A673 (cell line): Measurements from ENCODE around the gene MLKL. TPM values are rescaled to one million over a fixed set of nuclear protein-coding genes. Genes with fewer than 3 reads are reported as not detected.
A peak's percentile ranks its signal among the peaks of the same experiment; 100 is the strongest.

Source experiments
- BruUV-seq: library from RNA; stranded (reverse); fragments of 400-500 nt; replicated peaks from 2 replicates; lab custom pipeline; 2021; lab: Mats Ljungman, UMichigan
- CTCF ChIA-PET: fragments of 300-600 bp; sonication (Branson Sonifier 250); formaldehyde crosslinking; loops from one replicate; lab custom pipeline; 2022; ENCODE audit warnings: antibody characterized with exemption; lab: Charles Lee
- POLR2A ChIA-PET: fragments of 300-600 bp; sonication (Branson Sonifier 250); formaldehyde crosslinking; loops from one replicate; lab custom pipeline; 2022; ENCODE audit warnings: antibody characterized with exemption; ENCODE audit not compliant: low non-redundant PET; lab: Charles Lee
- DNase-seq: peaks from one replicate; pipeline ENCODE4 v3.0.0-alpha.2; 2015; ENCODE audit warnings: low spot score
- H3K27ac ChIP-seq: fragments of 200-600 bp; sonication (generic); 2 replicates; pipeline ENCODE4 v1.5.1; 2016; ENCODE audit warnings: mixed run types, low read depth, mild to moderate bottlenecking, mixed read lengths, antibody characterized with exemption, low read length; ENCODE audit not compliant: poor library complexity, severe bottlenecking
- H3K27me3 ChIP-seq: fragments of 200-600 bp; sonication (generic); replicated peaks from 2 replicates; pipeline ENCODE4 v1.6.1; 2017; ENCODE audit warnings: mixed run types, low read depth, mild to moderate bottlenecking, mixed read lengths, antibody characterized with exemption, low read length; ENCODE audit not compliant: insufficient read depth, poor library complexity
- H3K36me3 ChIP-seq: fragments of 200-600 bp; sonication (generic); 2 replicates; pipeline ENCODE4 v1.6.1; 2016; ENCODE audit warnings: mixed run types, mild to moderate bottlenecking, mixed read lengths, antibody characterized with exemption, low read length; ENCODE audit not compliant: insufficient read depth, poor library complexity, severe bottlenecking
- H3K4me1 ChIP-seq: fragments of 200-600 bp; sonication (generic); 2 replicates; pipeline ENCODE4 v1.6.1; 2017; ENCODE audit warnings: mixed run types, mild to moderate bottlenecking, mixed read lengths, antibody characterized with exemption, low read length; ENCODE audit not compliant: insufficient read depth, poor library complexity, severe bottlenecking
- H3K4me3 ChIP-seq: fragments of 200-600 bp; sonication (generic); 2 replicates; pipeline ENCODE4 v1.5.1; 2016; ENCODE audit warnings: low read depth, mixed run types, mild to moderate bottlenecking, mixed read lengths, low read length; ENCODE audit not compliant: poor library complexity, severe bottlenecking
- H3K9me3 ChIP-seq: fragments of 200-600 bp; sonication (generic); 2 replicates; pipeline ENCODE4 v1.6.1; 2016; ENCODE audit warnings: mixed run types, low read depth, mild to moderate bottlenecking, mixed read lengths, antibody characterized with exemption, low read length; ENCODE audit not compliant: poor library complexity, severe bottlenecking
- EZH2 ChIP-seq: fragments of 200-600 bp; sonication (generic); IDR thresholded peaks from 2 replicates; pipeline ENCODE4 v1.6.1; 2017; ENCODE audit warnings: borderline replicate concordance, low read depth, mild to moderate bottlenecking, mixed read lengths, antibody characterized with exemption, low read length; ENCODE audit not compliant: poor library complexity, severe bottlenecking
- intact Hi-C: fragments of 100-400 bp; cut with micrococcal nuclease; formaldehyde crosslinking; loops from one replicate; pipeline ENCODE4 v1.10.0; 2022; ENCODE audit not compliant: unreplicated experiment
- total RNA-seq: library from RNA; stranded (reverse); gene quantifications from 2 replicates; pipeline ENCODE4 v1.2.3, GENCODE V29; 2021
- TF ChIP-seq, protein P1 (sequence below): fragments of 300-800, 200-600 bp; sonication (generic); conservative IDR thresholded peaks from 2 replicates; pipeline ENCODE4 v1.5.1; 2017; ENCODE audit warnings: low read depth, mild to moderate bottlenecking, antibody characterized with exemption, low read length, moderate library complexity, mixed read lengths

Gene MLKL
- total RNA-seq, 1 experiment from 2014 or later: 5.5 TPM

DNA sequence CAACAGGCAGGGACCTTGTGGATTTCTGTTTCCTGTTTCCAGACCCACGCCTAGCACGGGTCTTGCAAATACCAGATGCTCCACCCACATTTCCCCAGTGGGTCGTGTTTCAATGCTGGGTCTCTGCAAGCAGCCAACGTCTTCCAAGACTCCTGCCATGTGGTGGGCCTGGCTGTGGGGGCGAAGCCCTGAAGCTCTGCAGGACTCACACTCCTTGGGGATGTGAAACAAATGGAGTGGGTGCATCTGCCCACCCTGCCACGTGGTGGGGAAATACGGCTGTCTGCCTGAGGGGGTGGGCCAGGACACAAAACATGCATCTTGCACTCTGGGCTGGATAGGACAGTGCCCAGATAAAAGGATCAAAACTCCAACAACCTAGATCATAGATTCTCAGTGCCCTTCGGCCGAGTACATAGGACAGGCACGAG is 41.4 kb upstream of the MLKL start:
- Histone ChIP-seq H3K36me3 (no peaks in the 10 kb centered on the region), H3K27me3 (no peaks in the 10 kb centered on the region), H3K9me3 (no peaks in the 10 kb centered on the region), H3K4me3 (no peak overlapping the region), H3K27ac (no peak overlapping the region), H3K4me1 (peaks cover 5% of the 10 kb centered on the region)
- ChIA-PET CTCF (no interaction called here), POLR2A (no interaction called here)
- DNase-seq: peak; percentile 45
- intact Hi-C loops: no loop called here
- no peak for TF ChIP-seq EZH2
- TF ChIP-seq, protein P1, sequence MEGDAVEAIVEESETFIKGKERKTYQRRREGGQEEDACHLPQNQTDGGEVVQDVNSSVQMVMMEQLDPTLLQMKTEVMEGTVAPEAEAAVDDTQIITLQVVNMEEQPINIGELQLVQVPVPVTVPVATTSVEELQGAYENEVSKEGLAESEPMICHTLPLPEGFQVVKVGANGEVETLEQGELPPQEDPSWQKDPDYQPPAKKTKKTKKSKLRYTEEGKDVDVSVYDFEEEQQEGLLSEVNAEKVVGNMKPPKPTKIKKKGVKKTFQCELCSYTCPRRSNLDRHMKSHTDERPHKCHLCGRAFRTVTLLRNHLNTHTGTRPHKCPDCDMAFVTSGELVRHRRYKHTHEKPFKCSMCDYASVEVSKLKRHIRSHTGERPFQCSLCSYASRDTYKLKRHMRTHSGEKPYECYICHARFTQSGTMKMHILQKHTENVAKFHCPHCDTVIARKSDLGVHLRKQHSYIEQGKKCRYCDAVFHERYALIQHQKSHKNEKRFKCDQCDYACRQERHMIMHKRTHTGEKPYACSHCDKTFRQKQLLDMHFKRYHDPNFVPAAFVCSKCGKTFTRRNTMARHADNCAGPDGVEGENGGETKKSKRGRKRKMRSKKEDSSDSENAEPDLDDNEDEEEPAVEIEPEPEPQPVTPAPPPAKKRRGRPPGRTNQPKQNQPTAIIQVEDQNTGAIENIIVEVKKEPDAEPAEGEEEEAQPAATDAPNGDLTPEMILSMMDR: no peak
- no TSS peak for BruUV-seq

DNA sequence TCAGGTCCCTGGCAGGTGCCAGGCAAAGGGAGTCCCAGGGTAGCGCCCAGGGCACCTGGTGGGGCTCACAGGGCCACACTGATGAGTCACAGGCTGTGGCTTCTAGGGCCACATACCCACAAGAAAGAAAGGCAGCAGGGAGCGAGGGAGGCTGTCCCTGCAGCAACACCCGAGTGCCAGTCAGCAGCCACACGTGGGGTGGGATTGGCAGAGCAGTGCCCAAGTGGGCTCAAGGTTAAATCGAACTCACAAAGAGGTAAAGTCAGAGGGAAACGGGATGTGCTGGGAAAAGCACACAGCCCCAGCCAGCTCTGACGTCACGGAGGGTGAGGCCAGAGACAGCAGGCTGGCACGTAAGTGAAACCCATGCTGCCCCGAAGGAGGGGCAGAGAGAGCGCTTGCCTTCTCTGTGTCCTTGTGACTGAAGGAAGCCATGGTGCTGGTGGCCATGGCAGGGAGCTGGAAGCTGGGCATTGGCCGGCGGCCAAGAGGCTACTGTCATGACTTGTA is 40.2 kb upstream of the MLKL start:
- BruUV-seq: no TSS peak
- Histone ChIP-seq H3K4me3 (no peak overlapping the region), H3K27me3 (no peaks in the 10 kb centered on the region), H3K9me3 (no peaks in the 10 kb centered on the region), H3K4me1 (peaks cover 5% of the 10 kb centered on the region), H3K27ac (no peak overlapping the region), H3K36me3 (no peaks in the 10 kb centered on the region)
- DNase-seq: no peak
- intact Hi-C loops: no loop called here
- TF ChIP-seq, protein P1: no peak
- no peak for TF ChIP-seq EZH2
- POLR2A ChIA-PET: no interaction called here
- CTCF ChIA-PET: no interaction called here

DNA sequence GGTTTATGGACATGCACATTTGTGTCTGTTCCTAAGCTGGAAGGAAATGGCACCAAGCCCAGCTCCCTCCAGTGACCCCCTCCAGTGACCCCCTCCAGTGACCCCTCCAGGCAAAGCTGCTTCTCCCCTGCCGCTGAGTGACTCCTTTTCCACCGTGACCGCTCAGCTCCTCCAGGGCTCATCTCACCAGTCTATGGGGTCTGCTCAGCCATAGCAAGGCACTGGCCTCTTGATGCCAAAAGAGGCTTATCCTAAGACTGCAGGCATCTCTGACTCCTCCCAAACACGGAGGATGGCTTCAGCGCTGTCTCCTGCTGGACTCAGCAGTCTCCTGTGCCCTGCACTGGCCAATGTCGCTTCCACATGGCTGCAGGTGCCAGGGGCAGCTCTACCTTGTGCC is 38.6 kb upstream of the MLKL start:
- ChIA-PET POLR2A (no interaction called here), CTCF (interaction anchor here (1.3 kb wide), 1 partner anchor 13 kb away, joined by 4 read pairs; no protein-coding TSS in a partner anchor)
- H3K27me3 ChIP-seq: no peaks in the 10 kb centered on the region
- no TSS peak for BruUV-seq
- no peak overlapping the region for H3K27ac ChIP-seq
- TF ChIP-seq, protein P1: no peak
- no peak for TF ChIP-seq EZH2
- no peaks in the 10 kb centered on the region for H3K9me3 ChIP-seq
- intact Hi-C loops: no loop called here
- no peak for DNase-seq
- H3K36me3 ChIP-seq: no peaks in the 10 kb centered on the region
- H3K4me3 ChIP-seq: no peak overlapping the region
- peaks cover 5% of the 10 kb centered on the region for H3K4me1 ChIP-seq
